Gastroesophageal sphincter (tissue), 3 donors: Measurements from ENCODE around the gene KCNJ12.
"Not testable (repeated sequence)": the region's sequence is repeated elsewhere in the genome, so short reads cannot be mapped to it uniquely, and the experiment has no call there.

Experiments
- CTCF ChIP-seq, 4 experiments: fragments of 200-600 bp in 2 of 4; fragments of 450-650 bp in 2 of 4; sonication (generic) in 1 of 4; IDR thresholded peaks; one replicate each; pipeline ENCODE4 v1.5.1; 2017 to 2019; ENCODE audit warnings: antibody characterized with exemption in 4 of 4, mild to moderate bottlenecking in 2 of 4, moderate library complexity in 2 of 4
- EP300 ChIP-seq: sonication (generic); formaldehyde crosslinking; IDR thresholded peaks from one replicate; pipeline ENCODE4 v1.6.1; 2017; ENCODE audit warnings: antibody characterized with exemption, mild to moderate bottlenecking
- POLR2AphosphoS5 ChIP-seq: sonication (generic); formaldehyde crosslinking; IDR thresholded peaks from one replicate; pipeline ENCODE4 v1.6.1; 2017; ENCODE audit warnings: antibody characterized with exemption

GRCh38 chr17:21410906-21411678 is 34.9 kb downstream of the KCNJ12 start:
- not testable (repeated sequence) for TF ChIP-seq EP300; CTCF (IDR thresholded peaks at IDR 0.05); POLR2AphosphoS5
